HUES64 (cell line): ENCODE results near the gene CXXC4.

Experiments
- H3K27ac ChIP-seq: 2 replicates; pipeline ENCODE4 v1.7.0; 2013; ENCODE audit warnings: low read depth, low read length, inconsistent platforms
- H3K27me3 ChIP-seq: 2 replicates; pipeline ENCODE4 v1.6.1; 2013; ENCODE audit warnings: mild to moderate bottlenecking, low read length; ENCODE audit not compliant: insufficient read depth
- H3K36me3 ChIP-seq: 2 replicates; pipeline ENCODE4 v1.6.1; 2013; ENCODE audit warnings: mild to moderate bottlenecking, low read length; ENCODE audit not compliant: insufficient read depth
- H3K4me1 ChIP-seq: 2 replicates; pipeline ENCODE4 v1.6.1; 2013; ENCODE audit warnings: mild to moderate bottlenecking, low read length, moderate library complexity; ENCODE audit not compliant: insufficient read depth
- H3K4me3 ChIP-seq: 2 replicates; pipeline ENCODE4 v1.5.1; 2013; ENCODE audit warnings: mild to moderate bottlenecking, low read length, moderate library complexity
- H3K9ac ChIP-seq: 2 replicates; pipeline ENCODE4 v1.6.1; 2013; ENCODE audit warnings: mild to moderate bottlenecking, low read depth, low read length
- H3K9me3 ChIP-seq: 2 replicates; pipeline ENCODE4 v1.6.1; 2013; ENCODE audit warnings: low read depth, low read length; ENCODE audit not compliant: insufficient read depth
- WGBS: fragments of 150-250, 120-280 bp; methylation state at CpG from one replicate; pipeline ENCODE4 v1.1.7; 2013; ENCODE audit warnings: missing lambda C conversion rate; 5-methylcytosine and 5-hydroxymethylcytosine counted together

CXXC4 gene

DNA sequence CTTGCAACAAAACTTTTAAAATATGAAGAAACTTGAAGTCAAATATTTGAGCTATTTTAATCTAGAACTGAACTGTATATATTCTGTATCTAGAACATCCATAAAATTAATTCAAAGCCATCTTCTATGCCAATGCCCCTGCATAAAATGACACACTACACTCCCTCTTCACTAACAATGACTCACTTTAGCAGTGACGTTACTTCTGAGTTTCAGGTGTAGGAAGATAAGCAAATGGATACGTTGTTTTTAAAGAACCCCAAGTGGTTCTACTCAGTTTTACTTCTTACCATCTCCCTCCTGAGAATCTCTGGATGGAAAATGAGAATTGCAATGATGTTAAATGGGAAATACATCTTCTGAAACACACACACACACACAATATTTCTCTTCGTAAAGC lies 45.2 kb downstream of the CXXC4 start:
- Histone ChIP-seq H3K27ac (no peak overlapping the region), H3K9me3 (no peaks in the 10 kb centered on the region), H3K36me3 (no peaks in the 10 kb centered on the region), H3K4me3 (no peak overlapping the region), H3K27me3 (no peaks in the 10 kb centered on the region), H3K4me1 (peaks cover 21% of the 10 kb centered on the region; the same call in 1 of the 2 replicates), H3K9ac (no peak overlapping the region)
- 100% methylated on average over 2 of the region's 3 CpGs for WGBS

DNA sequence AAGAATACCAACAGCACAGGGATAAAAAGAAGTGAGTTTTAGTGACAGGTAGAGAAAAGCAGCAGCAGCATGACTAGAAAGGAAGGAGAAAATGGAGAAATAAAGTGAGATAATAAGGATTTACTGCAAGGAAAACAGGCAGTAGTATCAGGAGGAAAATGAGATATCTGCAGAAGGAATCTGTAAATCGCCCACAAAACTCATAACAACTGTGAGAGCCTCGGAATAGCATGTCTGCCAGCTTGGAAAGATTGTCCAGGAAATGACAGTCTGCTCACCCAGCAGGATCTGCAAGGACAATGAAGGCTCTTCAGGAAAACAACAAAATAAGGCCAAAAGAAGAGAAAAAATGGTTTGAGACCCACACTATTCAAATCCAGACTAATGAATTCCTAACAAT lies 47.4 kb downstream of the CXXC4 start:
- Histone ChIP-seq H3K27ac (no peak overlapping the region), H3K4me3 (no peak overlapping the region), H3K9me3 (no peaks in the 10 kb centered on the region), H3K4me1 (peaks cover 21% of the 10 kb centered on the region; the same call in 1 of the 2 replicates), H3K9ac (no peak overlapping the region), H3K27me3 (no peaks in the 10 kb centered on the region), H3K36me3 (no peaks in the 10 kb centered on the region)
- 82% methylated on average over 2 of the region's 2 CpGs for WGBS

DNA sequence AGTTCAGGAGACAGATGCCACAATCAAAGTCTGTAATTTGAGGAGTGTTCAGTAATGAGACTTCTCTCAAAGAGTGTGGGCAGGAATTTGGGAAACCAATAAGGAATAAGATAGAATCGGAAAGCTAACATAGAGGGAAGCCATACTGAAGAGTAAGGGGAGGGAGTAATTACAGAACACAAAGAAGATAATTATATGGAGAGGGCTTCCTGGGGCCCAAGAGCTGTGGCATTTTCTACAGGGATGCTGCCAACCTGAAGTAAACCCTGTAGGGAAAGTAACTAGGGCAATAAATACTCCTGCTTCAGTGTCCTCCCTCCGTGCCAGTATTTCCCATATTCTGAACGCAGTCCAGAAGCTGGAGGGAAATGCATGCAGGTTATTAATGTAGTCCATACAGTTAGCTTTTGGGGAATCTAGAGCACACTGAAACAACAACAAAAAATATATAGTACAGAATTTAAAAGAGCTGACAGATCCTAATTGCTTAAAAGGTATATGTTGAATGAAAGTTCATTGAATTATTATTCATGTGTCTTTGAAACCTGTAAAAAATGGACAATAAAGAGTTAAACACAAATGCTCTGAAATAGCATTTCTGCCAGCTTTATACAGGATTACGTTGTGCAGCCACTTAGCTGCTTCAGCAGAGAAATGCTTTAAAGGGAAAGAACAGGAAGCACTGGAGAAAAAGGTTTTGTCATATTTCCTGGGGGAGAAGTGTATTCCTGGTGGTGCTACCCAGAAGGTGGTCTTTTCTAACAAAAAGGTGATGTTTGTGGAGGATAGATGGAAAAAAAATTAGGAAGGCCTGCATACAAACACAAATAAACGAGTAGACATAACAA lies 48.0 kb downstream of the CXXC4 start:
- no peak overlapping the region for H3K4me3 ChIP-seq
- no peak overlapping the region for H3K9ac ChIP-seq
- H3K27me3 ChIP-seq, result no peaks in the 10 kb centered on the region
- peaks cover 16% of the 10 kb centered on the region; the same call in 1 of the 2 replicates for H3K4me1 ChIP-seq
- H3K27ac ChIP-seq, result no peak overlapping the region
- H3K36me3 ChIP-seq, result no peaks in the 10 kb centered on the region
- no peaks in the 10 kb centered on the region for H3K9me3 ChIP-seq
- 74% methylated on average over 4 of the region's 5 CpGs for WGBS

DNA sequence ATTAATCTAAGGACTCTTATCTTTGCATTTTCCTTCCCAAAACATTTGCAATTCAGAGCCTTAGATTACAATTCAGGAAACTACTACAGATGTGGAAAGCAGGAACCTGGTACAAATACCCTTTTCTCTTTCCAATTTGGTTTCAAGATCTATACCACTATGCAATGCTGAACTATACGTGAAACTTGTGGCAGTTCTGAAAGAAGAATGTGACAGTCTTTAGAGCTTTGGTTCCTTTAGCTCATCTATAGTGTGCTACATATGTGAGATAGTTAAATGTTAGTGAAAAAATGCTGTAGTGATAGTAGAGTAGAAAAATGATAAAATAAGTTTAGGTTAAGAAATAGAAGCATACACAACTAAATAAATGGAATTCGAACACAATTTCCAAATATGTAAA lies 50.0 kb downstream of the CXXC4 start:
- no peak overlapping the region for H3K27ac ChIP-seq
- no peaks in the 10 kb centered on the region for H3K9me3 ChIP-seq
- H3K27me3 ChIP-seq, result no peaks in the 10 kb centered on the region
- peaks cover 16% of the 10 kb centered on the region; the same call in 1 of the 2 replicates for H3K4me1 ChIP-seq
- no peak overlapping the region for H3K9ac ChIP-seq
- no peak overlapping the region for H3K4me3 ChIP-seq
- no peaks in the 10 kb centered on the region for H3K36me3 ChIP-seq
- WGBS, result 81% methylated on average over 1 of the region's 2 CpGs

DNA sequence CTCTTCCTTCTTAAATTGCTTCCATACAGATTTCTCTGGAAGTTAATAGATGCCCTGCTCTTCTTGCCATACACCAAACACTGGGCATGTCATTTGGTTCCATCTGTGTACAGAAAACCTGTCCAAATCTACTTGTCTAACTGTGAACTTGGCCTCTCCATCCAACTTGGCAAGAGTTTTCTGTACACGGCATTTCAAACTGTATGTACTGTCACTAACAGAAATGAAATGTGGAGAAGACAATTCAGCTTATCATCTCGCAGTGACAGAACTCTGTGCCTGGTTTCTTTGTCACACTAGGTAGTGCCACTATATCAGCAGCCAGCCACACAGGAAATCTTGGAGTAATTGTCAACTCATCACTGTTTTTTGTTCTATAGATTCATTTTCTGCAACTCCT lies 58.2 kb downstream of the CXXC4 start:
- no peak overlapping the region for H3K27ac ChIP-seq
- no peaks in the 10 kb centered on the region for H3K36me3 ChIP-seq
- H3K9ac ChIP-seq, result no peak overlapping the region
- no peak overlapping the region for H3K4me3 ChIP-seq
- H3K4me1 ChIP-seq, result no peaks in the 10 kb centered on the region
- 99% methylated on average over 2 of the region's 2 CpGs for WGBS
- H3K9me3 ChIP-seq, result no peaks in the 10 kb centered on the region
- H3K27me3 ChIP-seq, result no peaks in the 10 kb centered on the region

DNA sequence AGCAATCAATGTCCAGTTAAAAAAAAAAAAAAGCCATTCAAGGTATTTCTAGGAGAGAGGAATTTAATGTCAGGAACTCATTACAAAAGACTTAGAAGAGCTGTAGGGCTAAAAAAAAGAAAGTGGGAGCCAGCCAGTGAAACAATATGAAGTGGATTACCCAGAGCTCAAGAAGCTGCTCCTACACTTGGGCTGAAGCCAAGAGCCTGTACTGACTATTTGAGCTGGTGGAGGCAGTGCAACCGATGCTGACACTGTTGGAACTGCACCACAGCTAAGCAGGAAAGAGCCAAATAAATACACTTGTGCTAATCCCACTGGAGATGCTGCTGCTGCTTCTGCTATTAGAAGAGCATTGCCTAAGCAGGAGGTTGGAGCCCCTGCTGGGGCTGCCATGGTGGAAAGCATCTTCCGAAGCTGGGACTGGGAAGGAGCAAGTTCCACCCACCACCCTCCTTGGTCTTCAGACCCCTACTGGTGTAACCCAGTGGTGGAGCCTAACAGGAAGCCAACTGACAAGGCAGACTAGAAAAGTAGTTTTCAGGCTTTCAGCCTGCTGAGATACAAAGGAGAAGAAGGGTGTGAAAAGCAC lies 65.4 kb downstream of the CXXC4 start:
- no peaks in the 10 kb centered on the region for H3K27me3 ChIP-seq
- 94% methylated on average over 2 of the region's 2 CpGs for WGBS
- H3K9ac ChIP-seq, result no peak overlapping the region
- peaks cover 14% of the 10 kb centered on the region; the same call in 1 of the 2 replicates for H3K9me3 ChIP-seq
- H3K36me3 ChIP-seq, result no peaks in the 10 kb centered on the region
- no peak overlapping the region for H3K4me3 ChIP-seq
- peaks cover 10% of the 10 kb centered on the region for H3K4me1 ChIP-seq
- no peak overlapping the region for H3K27ac ChIP-seq

DNA sequence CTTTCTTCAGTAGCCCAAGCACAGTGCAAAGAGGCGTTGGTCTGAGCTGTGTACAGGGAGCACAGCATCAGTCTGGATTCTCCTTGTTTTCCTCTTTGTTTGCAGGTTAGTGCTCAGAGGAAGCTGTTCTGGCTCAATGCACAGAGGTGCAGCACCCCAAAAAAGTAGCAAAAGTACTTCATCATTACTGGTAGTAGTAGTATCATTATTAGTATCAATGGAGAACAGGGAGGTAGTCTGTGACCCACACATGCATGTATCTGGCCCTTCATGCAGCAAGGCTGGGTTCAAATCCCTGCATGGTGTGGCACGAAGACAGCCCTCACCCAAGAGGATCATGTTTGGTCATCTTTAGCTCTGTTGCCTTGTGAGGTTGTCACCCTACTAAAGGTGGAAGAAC lies 68.7 kb downstream of the CXXC4 start:
- Histone ChIP-seq H3K9me3 (peaks cover 14% of the 10 kb centered on the region; the same call in 1 of the 2 replicates), H3K36me3 (no peaks in the 10 kb centered on the region), H3K4me1 (peaks cover 23% of the 10 kb centered on the region), H3K9ac (no peak overlapping the region), H3K27me3 (no peaks in the 10 kb centered on the region), H3K4me3 (no peak overlapping the region), H3K27ac (no peak overlapping the region)
- 93% methylated on average over 2 of the region's 2 CpGs for WGBS

DNA sequence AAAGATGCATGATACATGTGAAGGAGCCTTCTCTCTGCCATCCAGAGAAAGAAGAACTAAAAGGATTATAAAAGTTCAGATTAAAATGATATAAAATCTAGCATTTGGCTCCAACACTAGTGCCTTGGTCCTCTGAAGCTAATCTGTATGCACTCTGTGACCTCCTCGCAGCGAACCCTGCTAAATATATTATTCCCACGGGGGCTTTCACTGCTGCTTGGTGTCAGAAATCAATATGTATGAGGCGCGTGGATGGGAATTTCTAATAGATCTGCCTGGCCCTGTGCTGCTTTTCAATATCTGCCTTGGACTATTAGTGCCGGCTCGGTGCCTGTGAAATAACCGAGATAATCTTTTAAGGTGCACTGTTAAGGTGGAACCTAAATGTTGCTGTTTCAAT lies 69.7 kb downstream of the CXXC4 start:
- no peak overlapping the region for H3K27ac ChIP-seq
- H3K9me3 ChIP-seq, result peaks cover 14% of the 10 kb centered on the region; the same call in 1 of the 2 replicates
- H3K4me3 ChIP-seq, result no peak overlapping the region
- H3K4me1 ChIP-seq, result peaks cover 31% of the 10 kb centered on the region
- WGBS, result 77% methylated on average over 8 of the region's 8 CpGs
- H3K27me3 ChIP-seq, result no peaks in the 10 kb centered on the region
- no peak overlapping the region for H3K9ac ChIP-seq
- H3K36me3 ChIP-seq, result no peaks in the 10 kb centered on the region

DNA sequence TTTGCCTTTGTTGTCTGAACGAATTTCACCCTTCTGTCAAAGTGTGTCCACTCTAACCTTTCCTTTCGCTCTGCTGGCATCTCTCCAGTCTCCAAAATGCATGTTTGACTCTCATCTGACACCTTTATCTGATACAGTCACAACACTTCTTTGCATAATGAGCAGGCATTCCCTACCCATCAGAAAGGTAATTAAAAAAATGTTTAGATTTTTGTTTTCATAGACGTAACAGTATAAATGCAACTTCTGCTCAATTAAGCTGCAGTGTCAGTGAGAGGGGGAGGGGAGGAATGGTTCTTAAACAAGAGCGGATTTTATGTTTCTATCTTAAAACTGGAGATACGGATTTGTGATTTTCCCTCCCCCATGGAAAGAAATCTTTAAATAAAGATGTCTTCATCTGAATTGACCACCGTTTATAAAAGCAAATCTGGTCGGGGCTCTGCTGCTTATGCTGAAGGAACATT lies 70.2 kb downstream of the CXXC4 start:
- Histone ChIP-seq H3K27ac (no peak overlapping the region), H3K9me3 (peaks cover 14% of the 10 kb centered on the region; the same call in 1 of the 2 replicates), H3K4me1 (peaks cover 36% of the 10 kb centered on the region), H3K9ac (no peak overlapping the region), H3K36me3 (no peaks in the 10 kb centered on the region), H3K4me3 (no peak overlapping the region), H3K27me3 (no peaks in the 10 kb centered on the region)
- WGBS, result 73% methylated on average over 7 of the region's 7 CpGs

DNA sequence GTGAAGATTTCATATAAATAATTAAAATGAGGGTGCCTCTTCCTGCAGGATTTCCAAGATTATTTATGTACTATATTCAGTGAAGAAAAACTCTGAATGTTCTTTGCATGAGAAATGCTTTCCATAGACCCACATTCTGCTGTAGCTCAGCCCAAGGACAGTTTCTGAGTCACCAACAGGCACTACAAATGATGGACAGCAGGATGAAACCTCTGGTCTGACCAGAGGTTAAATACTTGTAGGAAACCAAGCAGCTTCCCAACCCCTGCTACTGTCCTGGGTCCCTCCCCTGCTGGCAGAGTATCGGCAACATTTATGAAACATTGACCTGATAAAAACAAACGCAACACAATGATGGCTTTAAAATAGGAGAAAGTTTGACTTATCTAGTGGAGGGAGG lies 73.1 kb downstream of the CXXC4 start:
- Histone ChIP-seq H3K9me3 (no peaks in the 10 kb centered on the region), H3K9ac (no peak overlapping the region), H3K36me3 (no peaks in the 10 kb centered on the region), H3K27me3 (no peaks in the 10 kb centered on the region), H3K4me1 (peaks cover 48% of the 10 kb centered on the region), H3K4me3 (no peak overlapping the region), H3K27ac (no peak overlapping the region; the same call in 1 of the 2 replicates)
- WGBS, result 87% methylated on average over 2 of the region's 2 CpGs

DNA sequence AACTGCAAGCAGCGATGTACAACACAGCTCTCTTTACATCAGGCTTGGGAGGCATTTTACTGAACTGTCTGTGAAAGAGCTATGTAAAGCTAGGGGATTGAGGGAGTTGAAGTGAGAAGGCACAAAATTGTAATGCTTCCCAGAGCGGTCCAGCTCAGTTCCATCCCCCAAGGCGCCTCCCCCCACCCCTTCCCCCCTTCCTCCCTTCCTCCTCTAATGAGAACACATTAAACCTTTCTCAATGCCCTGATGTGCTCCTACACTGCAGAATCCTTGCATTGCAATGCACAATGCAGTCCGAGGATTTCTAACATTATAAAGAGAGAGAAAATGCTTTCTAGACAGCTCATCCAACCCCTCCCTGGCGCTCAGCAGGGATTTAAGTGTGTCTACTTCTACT lies 73.9 kb downstream of the CXXC4 start:
- Histone ChIP-seq H3K9ac (peak overlapping the region; percentile 29; the same call in 1 of the 2 replicates), H3K9me3 (no peaks in the 10 kb centered on the region), H3K27ac (peak overlapping the region; percentile 46; the same call in 1 of the 2 replicates), H3K4me3 (peak overlapping the region; percentile 39), H3K4me1 (peaks cover 55% of the 10 kb centered on the region), H3K36me3 (no peaks in the 10 kb centered on the region), H3K27me3 (no peaks in the 10 kb centered on the region)
- 18% methylated on average over 5 of the region's 5 CpGs for WGBS
